Activated T-cell treated with anti-CD3 and anti-CD28 coated beads, Interleukin-2, amount 50 U/mL, for 1 hour (primary cell): ENCODE measurements around the gene COX8A.

Experiments used
- DNase-seq: peaks from one replicate; pipeline ENCODE4 v3.0.0-alpha.2; 2020

Gene COX8A

DNA sequence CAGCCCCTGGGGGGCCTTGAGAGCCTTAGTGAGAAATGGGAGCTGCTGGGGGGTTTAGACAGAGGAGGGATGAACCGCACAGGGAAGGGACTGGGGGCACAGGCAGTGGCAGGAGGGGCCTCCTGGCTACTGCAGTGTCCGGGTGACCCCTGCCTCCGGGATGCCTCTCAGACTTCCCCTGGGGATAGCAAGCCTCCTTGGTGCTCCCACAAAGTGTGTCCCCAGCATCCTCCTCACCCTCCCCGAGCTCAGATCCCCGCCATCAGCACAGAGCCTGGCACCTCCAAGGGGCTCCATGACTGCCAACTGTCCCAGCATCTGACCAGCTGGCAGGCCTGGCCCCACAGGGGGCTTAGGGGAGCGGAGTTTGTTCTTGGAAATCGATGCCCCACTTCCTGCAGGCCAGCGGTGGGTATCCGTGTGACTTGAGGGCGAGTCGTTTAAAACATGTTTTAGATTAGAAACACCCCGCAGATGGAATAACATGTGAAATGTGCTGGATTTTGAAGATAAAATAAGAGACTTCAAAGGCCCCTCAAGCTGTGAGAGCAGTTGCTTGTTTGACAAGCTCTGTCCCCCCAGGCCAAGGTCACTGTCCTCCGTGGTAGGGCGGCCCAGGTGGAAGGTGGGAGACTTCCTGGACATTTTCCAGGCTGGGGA is 47.8 kb downstream of the COX8A start:
- no peak for DNase-seq

DNA sequence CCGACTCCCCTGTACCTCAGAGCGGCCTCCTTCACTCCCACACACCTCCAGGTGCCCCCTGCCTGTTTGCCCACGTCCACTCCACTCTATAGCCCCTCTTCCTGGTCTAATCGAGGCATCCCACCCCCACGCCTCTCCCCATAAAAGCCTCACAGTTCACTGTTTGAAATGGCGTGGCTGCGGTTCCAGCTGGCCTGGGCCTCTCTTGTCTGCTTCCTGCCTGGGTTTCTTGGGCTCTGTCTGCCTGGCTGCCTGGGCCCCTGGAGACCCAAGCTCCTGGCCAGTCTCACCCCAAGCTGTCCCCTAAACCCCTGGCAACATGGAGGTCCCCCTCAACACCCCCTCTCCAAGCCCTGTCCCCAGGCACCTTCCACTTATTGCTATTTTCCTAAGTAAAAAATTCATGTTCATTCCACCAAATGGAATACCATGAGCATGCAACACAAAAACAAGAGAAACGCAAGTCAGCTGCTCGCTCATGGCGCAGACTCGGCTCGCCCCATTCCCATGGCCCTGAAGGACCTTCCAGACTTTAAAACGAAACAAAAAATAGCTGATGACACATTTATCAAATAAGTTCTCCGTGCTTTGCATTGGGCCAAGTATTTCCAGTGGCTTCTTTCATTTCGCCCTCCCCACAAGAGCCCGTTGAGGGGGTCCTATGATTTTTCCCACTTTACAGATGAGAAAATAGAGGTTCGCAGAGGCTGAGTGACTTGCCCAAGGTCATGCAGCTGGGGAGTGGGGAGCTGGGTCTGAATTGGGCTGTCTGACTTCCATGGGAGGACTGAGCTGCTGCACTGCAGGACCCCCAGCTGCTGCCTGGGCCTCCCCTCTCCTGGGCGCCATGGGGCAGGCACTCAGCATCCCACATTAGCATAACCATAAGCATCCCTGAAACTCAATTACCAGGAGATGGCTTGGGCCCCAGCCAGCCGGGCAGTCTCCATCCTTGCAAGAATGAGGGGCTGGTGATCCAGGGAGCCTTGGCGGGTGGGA is 49.6 kb downstream of the COX8A start:
- DNase-seq = no peak

DNA sequence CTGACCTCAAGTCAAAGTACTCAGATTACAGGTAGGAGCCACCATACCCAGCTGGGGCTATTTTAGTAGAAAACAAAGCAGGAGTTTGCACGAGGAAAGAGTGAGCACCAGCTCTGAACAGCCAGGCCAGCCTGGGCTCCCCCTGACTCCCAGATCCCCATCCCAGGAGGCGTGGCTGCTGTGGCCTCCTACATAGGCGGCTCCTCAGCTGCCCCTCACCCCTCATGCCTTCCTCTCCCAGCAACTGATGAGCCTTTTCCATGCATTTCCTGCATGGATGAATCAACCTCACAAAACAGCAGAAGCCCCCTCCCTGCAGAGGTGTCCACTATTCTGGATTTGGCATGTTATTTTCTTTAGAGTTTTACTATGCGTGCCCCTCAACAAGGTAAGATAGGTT is 50.8 kb downstream of the COX8A start:
- no peak for DNase-seq
